Measurements from ENCODE around the gene ARL5C.

ARL5C gene

GRCh38 chr17:39192901-39193300, 26.9 kb upstream of the ARL5C start:
- H3K9me3 ChIP-seq (ENCODE audit: insufficient read depth, low read length): no peaks in the 10 kb centered on the region
- H3K27me3 ChIP-seq (ENCODE audit: low read length): no peaks in the 10 kb centered on the region
- H3F3A ChIP-seq (ENCODE audit: insufficient read depth): peaks cover under 1% of the 10 kb centered on the region; the same call in 1 of the 2 replicates
- no peak overlapping the region for H3K9ac ChIP-seq (ENCODE audit: low read length)
- no peak overlapping the region for H3K4me3 ChIP-seq (ENCODE audit: insufficient read depth, low read length, poor library complexity, severe bottlenecking)
- H3K4me2 ChIP-seq (ENCODE audit: low read depth, low read length, poor library complexity, severe bottlenecking): no peak overlapping the region
- TF ChIP-seq EZH2phosphoT487 (conservative IDR thresholded peaks at IDR 0.05; ENCODE audit: low read length) (no peak), CTCF (IDR thresholded peaks at IDR 0.05; ENCODE audit: insufficient read depth, low read length, poor library complexity, severe bottlenecking) (no peak)
- no peak overlapping the region for H2AFZ ChIP-seq (ENCODE audit: low read depth, low read length, severe bottlenecking)
- H3K9me2 ChIP-seq (replicated peaks; ENCODE audit: insufficient read depth, low read length): no peaks in the 10 kb centered on the region
- H3K79me2 ChIP-seq (ENCODE audit: insufficient read depth, low read length): peaks cover 11% of the 10 kb centered on the region
- no peak overlapping the region for H3K27ac ChIP-seq (ENCODE audit: low read depth, low read length)
- H3K36me3 ChIP-seq (ENCODE audit: low read length): no peaks in the 10 kb centered on the region
- no peaks in the 10 kb centered on the region for H4K20me1 ChIP-seq (ENCODE audit: low read depth, low read length)

DNA sequence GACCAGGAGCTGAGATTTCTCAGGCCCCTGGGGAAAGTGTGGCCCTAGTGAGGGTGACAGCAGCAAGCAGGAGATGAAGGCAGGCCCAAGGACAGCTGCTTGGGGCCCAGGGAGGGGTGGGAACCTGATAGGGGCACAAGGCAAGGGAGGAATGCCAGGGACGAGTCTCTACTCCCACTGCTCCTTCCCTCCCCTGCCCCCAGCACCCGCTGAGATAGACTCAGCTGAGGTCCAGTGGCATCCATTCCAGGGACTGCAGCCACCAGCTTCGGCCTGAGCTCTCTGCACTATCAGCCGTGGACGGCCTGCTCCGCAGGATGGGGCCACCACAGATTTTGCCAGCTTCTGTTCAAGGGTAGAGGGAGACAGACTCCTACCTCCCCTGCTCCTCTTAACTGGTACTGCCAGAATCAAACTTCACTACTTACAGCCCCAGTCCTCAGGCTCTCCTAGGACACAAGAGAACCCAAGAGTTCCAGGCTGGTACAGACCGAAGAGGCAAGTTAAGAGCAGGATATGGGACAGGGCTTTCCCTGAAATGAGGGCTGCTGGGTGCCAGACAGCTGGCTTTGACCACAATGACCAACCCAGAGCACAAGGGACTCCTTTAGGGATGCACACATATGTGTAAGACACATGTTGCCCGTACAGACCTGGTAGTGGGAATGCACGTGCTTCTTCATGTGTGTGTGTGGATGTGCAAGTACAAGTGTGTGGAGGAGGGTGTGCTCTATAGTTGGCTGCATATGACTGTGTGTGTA, 26.0 kb upstream of the ARL5C start:
- H3K4me2 ChIP-seq (ENCODE audit: low read depth, low read length, poor library complexity, severe bottlenecking): no peak overlapping the region
- H3K27ac ChIP-seq (ENCODE audit: low read depth, low read length): no peak overlapping the region
- H2AFZ ChIP-seq (ENCODE audit: low read depth, low read length, severe bottlenecking): no peak overlapping the region
- no peaks in the 10 kb centered on the region for H3K27me3 ChIP-seq (ENCODE audit: low read length)
- H3K9me2 ChIP-seq (replicated peaks; ENCODE audit: insufficient read depth, low read length): no peaks in the 10 kb centered on the region
- TF ChIP-seq CTCF (IDR thresholded peaks at IDR 0.05; ENCODE audit: insufficient read depth, low read length, poor library complexity, severe bottlenecking) (no peak), EZH2phosphoT487 (conservative IDR thresholded peaks at IDR 0.05; ENCODE audit: low read length) (no peak)
- H4K20me1 ChIP-seq (ENCODE audit: low read depth, low read length): no peaks in the 10 kb centered on the region
- H3K36me3 ChIP-seq (ENCODE audit: low read length): no peaks in the 10 kb centered on the region
- H3K4me3 ChIP-seq (ENCODE audit: insufficient read depth, low read length, poor library complexity, severe bottlenecking): no peak overlapping the region
- H3K9me3 ChIP-seq (ENCODE audit: insufficient read depth, low read length): no peaks in the 10 kb centered on the region
- H3K9ac ChIP-seq (ENCODE audit: low read length): no peak overlapping the region
- H3K79me2 ChIP-seq (ENCODE audit: insufficient read depth, low read length): peaks cover 8% of the 10 kb centered on the region
- H3F3A ChIP-seq (ENCODE audit: insufficient read depth): no peaks in the 10 kb centered on the region; the same call in 1 of the 2 replicates

GRCh38 chr17:39187152-39187830, 21.3 kb upstream of the ARL5C start:
- H3K4me3 ChIP-seq (ENCODE audit: insufficient read depth, low read length, poor library complexity, severe bottlenecking): no peak overlapping the region
- TF ChIP-seq EZH2phosphoT487 (conservative IDR thresholded peaks at IDR 0.05; ENCODE audit: low read length): no peak
- no peaks in the 10 kb centered on the region for H4K20me1 ChIP-seq (ENCODE audit: low read depth, low read length)
- H3K27ac ChIP-seq (ENCODE audit: low read depth, low read length): no peak overlapping the region
- H3K9ac ChIP-seq (ENCODE audit: low read length): no peak overlapping the region
- H3K79me2 ChIP-seq (ENCODE audit: insufficient read depth, low read length): no peaks in the 10 kb centered on the region
- no peaks in the 10 kb centered on the region for H3K9me2 ChIP-seq (replicated peaks; ENCODE audit: insufficient read depth, low read length)
- no peak overlapping the region for H3K4me2 ChIP-seq (ENCODE audit: low read depth, low read length, poor library complexity, severe bottlenecking)
- no peaks in the 10 kb centered on the region for H3K9me3 ChIP-seq (ENCODE audit: insufficient read depth, low read length)
- no peaks in the 10 kb centered on the region for H3F3A ChIP-seq (ENCODE audit: insufficient read depth)
- no peaks in the 10 kb centered on the region for H3K27me3 ChIP-seq (ENCODE audit: low read length)
- no peak overlapping the region for H2AFZ ChIP-seq (ENCODE audit: low read depth, low read length, severe bottlenecking)
- H3K36me3 ChIP-seq (ENCODE audit: low read length): no peaks in the 10 kb centered on the region

Measured in SU-DHL-6 (cell line).